Hepatocyte (in vitro differentiated cells): Measurements from ENCODE around the gene SEMA5A. TPM values are rescaled to one million over a fixed set of nuclear protein-coding genes. Genes with fewer than 3 reads are reported as not detected.

Source experiments
- DNase-seq: peaks from one replicate; pipeline ENCODE4 v3.0.0-alpha.2; 2016; ENCODE audit warnings: low spot score
- H2AFZ ChIP-seq: fragments of 200-600 bp; sonication (generic); 2 replicates; pipeline ENCODE4 v1.6.0; 2016; ENCODE audit warnings: antibody characterized with exemption, mild to moderate bottlenecking
- H3K27ac ChIP-seq: fragments of 200-600 bp; sonication (generic); 2 replicates; pipeline ENCODE4 v1.5.1; 2016; ENCODE audit warnings: mild to moderate bottlenecking
- H3K27me3 ChIP-seq: fragments of 200-600 bp; sonication (generic); 2 replicates; pipeline ENCODE4 v1.6.1; 2016
- H3K36me3 ChIP-seq: fragments of 200-600 bp; sonication (generic); replicated peaks from 2 replicates; pipeline ENCODE4 v1.5.1; 2016; ENCODE audit warnings: low read depth; ENCODE audit not compliant: insufficient read depth
- H3K4me1 ChIP-seq: fragments of 200-600 bp; sonication (generic); 2 replicates; pipeline ENCODE4 v1.5.1; 2016; ENCODE audit warnings: mild to moderate bottlenecking, moderate library complexity; ENCODE audit not compliant: insufficient read depth
- H3K4me2 ChIP-seq: fragments of 200-600 bp; sonication (generic); 2 replicates; pipeline ENCODE4 v1.6.0; 2016
- H3K4me3 ChIP-seq: fragments of 200-600 bp; sonication (generic); 2 replicates; pipeline ENCODE4 v1.5.1; 2016; ENCODE audit warnings: mild to moderate bottlenecking
- H3K79me2 ChIP-seq: fragments of 200-600 bp; sonication (generic); 2 replicates; pipeline ENCODE4 v1.6.0; 2017; ENCODE audit warnings: mild to moderate bottlenecking
- H3K9me2 ChIP-seq: fragments of 200-600 bp; sonication (generic); replicated peaks from 2 replicates; pipeline ENCODE4 v1.6.0; 2017; ENCODE audit warnings: mild to moderate bottlenecking; ENCODE audit not compliant: insufficient read depth
- H3K9me3 ChIP-seq: fragments of 200-600 bp; sonication (generic); 2 replicates; pipeline ENCODE4 v1.5.1; 2016; ENCODE audit warnings: low read depth, mild to moderate bottlenecking
- H4K20me1 ChIP-seq: fragments of 200-600 bp; sonication (generic); 2 replicates; pipeline ENCODE4 v1.6.0; 2016; ENCODE audit warnings: mild to moderate bottlenecking; ENCODE audit not compliant: insufficient read depth, poor library complexity, severe bottlenecking
- CTCF ChIP-seq: fragments of 200-600 bp; sonication (generic); IDR thresholded peaks from 2 replicates; pipeline ENCODE4 v1.5.1; 2016; ENCODE audit warnings: antibody characterized with exemption, mild to moderate bottlenecking; ENCODE audit not compliant: poor library complexity
- EZH2 ChIP-seq: fragments of 200-600 bp; sonication (generic); IDR thresholded peaks from 2 replicates; pipeline ENCODE4 v1.6.1; 2016; ENCODE audit warnings: antibody characterized with exemption, mild to moderate bottlenecking, borderline replicate concordance
- EZH2phosphoT487 ChIP-seq: fragments of 200-600 bp; sonication (generic); IDR thresholded peaks from one replicate; pipeline ENCODE4 v1.6.1; 2018; ENCODE audit warnings: antibody characterized with exemption, mild to moderate bottlenecking, low read depth, moderate library complexity; ENCODE audit not compliant: unreplicated experiment, severe bottlenecking
- WGBS: methylation state at CpG from one replicate; pipeline ENCODE4 v1.1.6; 2016; ENCODE audit warnings: low lambda C conversion rate; ENCODE audit errors: missing lambda C conversion rate; 5-methylcytosine and 5-hydroxymethylcytosine counted together
- polyA plus RNA-seq: library from polyadenylated mRNA; unstranded; fragments of >200 nt; fragmentation: Nextera tagmentation; extraction: Ambion mirVana; gene quantifications from 2 replicates; pipeline ENCODE4 v1.2.1, GENCODE V29; 2016
- total RNA-seq: library from RNA; depleted of rRNA; stranded (reverse); fragments of >200 nt; gene quantifications from 2 replicates; pipeline ENCODE4 v1.2.3, GENCODE V29; 2014

Gene SEMA5A
- total and polyA plus RNA-seq, 2 experiments from 2014 or later = 10.7 to 21.7 TPM

DNA sequence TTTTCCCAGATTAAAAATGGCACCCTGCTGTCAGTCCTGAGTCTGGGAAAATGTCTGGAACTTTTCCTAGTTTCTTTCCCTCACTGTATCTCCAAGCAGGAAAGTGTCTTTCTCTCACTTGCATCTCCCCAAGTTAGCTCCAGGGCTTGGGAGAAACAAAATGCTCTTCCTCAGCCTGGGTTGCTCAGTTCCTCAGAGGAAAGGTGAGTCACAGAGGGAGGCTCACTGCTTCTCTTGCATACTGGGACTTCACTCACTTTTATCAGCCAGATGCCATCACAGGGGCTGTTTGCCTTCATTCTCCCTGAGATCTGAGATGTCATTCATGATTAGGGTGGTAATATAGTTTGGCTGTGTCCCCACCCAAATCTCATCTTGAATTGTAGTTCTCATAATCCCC is 519.9 kb downstream of the SEMA5A start:
- H3K4me1 ChIP-seq = no peaks in the 10 kb centered on the region
- H3K9me3 ChIP-seq = no peaks in the 10 kb centered on the region
- no peak for TF ChIP-seq EZH2phosphoT487
- TF ChIP-seq EZH2 = no peak
- TF ChIP-seq CTCF = no peak
- H3K79me2 ChIP-seq = no peaks in the 10 kb centered on the region
- no peaks in the 10 kb centered on the region for H3K9me2 ChIP-seq
- no peaks in the 10 kb centered on the region for H4K20me1 ChIP-seq
- no peak overlapping the region for H2AFZ ChIP-seq
- H3K27ac ChIP-seq = no peak overlapping the region
- DNase-seq = no peak
- no peak overlapping the region for H3K4me3 ChIP-seq
- no peaks in the 10 kb centered on the region for H3K27me3 ChIP-seq
- H3K36me3 ChIP-seq = no peaks in the 10 kb centered on the region
- no peak overlapping the region for H3K4me2 ChIP-seq

DNA sequence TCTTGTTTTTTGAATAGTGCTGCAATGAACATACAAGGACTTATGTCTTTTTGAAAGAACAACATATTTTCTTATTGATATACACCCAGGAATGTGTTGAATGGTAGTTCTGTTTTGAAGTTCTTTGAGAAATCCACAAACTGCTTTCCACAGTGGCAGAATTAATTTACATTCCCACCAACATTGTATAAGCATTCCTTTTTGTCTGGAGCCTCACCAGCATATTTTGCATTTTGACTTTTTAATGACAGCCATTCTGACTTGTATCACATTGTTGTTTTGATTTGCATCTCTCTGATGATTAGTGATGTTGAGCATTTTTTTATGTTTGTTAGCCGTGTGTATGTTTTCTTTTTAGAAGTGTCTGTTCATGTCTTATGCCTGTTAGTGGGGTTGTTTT is 524.9 kb downstream of the SEMA5A start:
- Histone ChIP-seq H3K9me2 (no peaks in the 10 kb centered on the region), H4K20me1 (no peaks in the 10 kb centered on the region), H3K79me2 (no peaks in the 10 kb centered on the region), H3K9me3 (no peaks in the 10 kb centered on the region), H3K4me3 (no peak overlapping the region), H3K4me2 (no peak overlapping the region), H3K27me3 (no peaks in the 10 kb centered on the region), H3K36me3 (no peaks in the 10 kb centered on the region), H3K27ac (no peak overlapping the region), H2AFZ (no peak overlapping the region), H3K4me1 (no peaks in the 10 kb centered on the region)
- whole genome bisulfite sequencing = 87% methylated on average over 1 of the region's 1 CpG
- TF ChIP-seq EZH2phosphoT487 (no peak), CTCF (no peak)
- DNase-seq = no peak

DNA sequence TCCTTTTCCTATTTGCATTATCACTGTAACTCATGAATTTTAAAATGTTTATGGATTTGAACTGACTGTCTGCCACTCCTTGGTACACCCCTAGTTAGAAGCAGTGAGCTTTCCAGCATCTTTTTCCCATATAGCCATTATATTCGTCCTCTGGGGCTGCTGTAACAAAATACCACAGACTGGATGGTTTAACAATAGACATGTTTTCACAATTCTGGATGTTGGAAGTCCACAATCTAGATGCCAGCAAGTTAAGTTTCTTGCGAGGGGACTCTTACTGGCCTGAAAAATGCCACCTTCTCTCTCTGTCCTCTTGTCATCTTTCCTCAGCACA is 530.0 kb downstream of the SEMA5A start:
- Histone ChIP-seq H3K9me3 (no peaks in the 10 kb centered on the region), H3K27me3 (no peaks in the 10 kb centered on the region), H4K20me1 (no peaks in the 10 kb centered on the region), H3K9me2 (no peaks in the 10 kb centered on the region), H3K79me2 (no peaks in the 10 kb centered on the region), H3K36me3 (no peaks in the 10 kb centered on the region), H3K4me3 (no peak overlapping the region), H3K4me1 (no peaks in the 10 kb centered on the region), H3K27ac (no peak overlapping the region), H2AFZ (no peak overlapping the region), H3K4me2 (no peak overlapping the region)
- TF ChIP-seq EZH2 (no peak), CTCF (no peak)
- WGBS = 44% methylated on average over 2 of the region's 2 CpGs
- no peak for DNase-seq

- 79% methylated on average over 5 of the region's 5 CpGs for WGBS
Observed at GRCh38 chr5:9015260-9015936, 530.5 kb downstream of the SEMA5A start.

More at GRCh38 chr5:9015260-9015936, 530.5 kb downstream of the SEMA5A start:
- no peaks in the 10 kb centered on the region for H3K36me3 ChIP-seq
- no peaks in the 10 kb centered on the region for H3K27me3 ChIP-seq
- no peaks in the 10 kb centered on the region for H4K20me1 ChIP-seq
- H3K4me1 ChIP-seq = no peaks in the 10 kb centered on the region
- H3K9me2 ChIP-seq = no peaks in the 10 kb centered on the region
- H3K79me2 ChIP-seq = no peaks in the 10 kb centered on the region
- H2AFZ ChIP-seq = no peak overlapping the region
- no peaks in the 10 kb centered on the region for H3K9me3 ChIP-seq
- TF ChIP-seq EZH2phosphoT487 = no peak
- no peak for TF ChIP-seq CTCF
- no peak for TF ChIP-seq EZH2
- H3K27ac ChIP-seq = no peak overlapping the region
- H3K4me2 ChIP-seq = no peak overlapping the region
- no peak for DNase-seq
- no peak overlapping the region for H3K4me3 ChIP-seq
